Suprapubic skin (tissue), 4 donors: ENCODE data around the gene LRP2BP. TPM values are rescaled to one million over a fixed set of nuclear protein-coding genes. Genes with fewer than 3 reads are reported as not detected.

Experiments
- DNase-seq, 2 donors: peaks; one replicate each; pipeline ENCODE4 v3.0.0-alpha.2; 2019; ENCODE audit warnings: low spot score in 2 of 2
- H3K27ac ChIP-seq: fragments of 200-600 bp; sonication (generic); one replicate; pipeline ENCODE4 v1.5.1; 2019
- H3K27me3 ChIP-seq: fragments of 200-600 bp; sonication (generic); one replicate; pipeline ENCODE4 v1.5.1; 2019
- H3K36me3 ChIP-seq: fragments of 200-600 bp; sonication (generic); one replicate; pipeline ENCODE4 v1.5.1; 2019
- H3K4me1 ChIP-seq: fragments of 200-600 bp; sonication (generic); one replicate; pipeline ENCODE4 v1.5.1; 2019
- H3K4me3 ChIP-seq: fragments of 200-600 bp; sonication (generic); one replicate; pipeline ENCODE4 v1.5.1; 2019; ENCODE audit warnings: mild to moderate bottlenecking
- H3K9me3 ChIP-seq: fragments of 200-600 bp; sonication (generic); one replicate; pipeline ENCODE4 v1.5.1; 2019
- CTCF ChIP-seq, 2 donors: fragments of 200-600 bp in 1 of 2; fragments of 450-650 bp in 1 of 2; sonication (generic) in 1 of 2; IDR thresholded peaks; one replicate each; pipeline ENCODE4 v1.5.1; 2016 to 2019; ENCODE audit warnings: antibody characterized with exemption in 2 of 2, mild to moderate bottlenecking in 1 of 2, moderate library complexity in 1 of 2
- EP300 ChIP-seq: sonication (generic); formaldehyde crosslinking; IDR thresholded peaks from one replicate; pipeline ENCODE4 v1.6.1; 2017; ENCODE audit warnings: antibody characterized with exemption
- POLR2A ChIP-seq, 2 donors: fragments of 450-650 bp; IDR thresholded peaks; one replicate each; pipeline ENCODE4 v1.6.1; 2017; ENCODE audit warnings: antibody characterized with exemption in 2 of 2, mild to moderate bottlenecking in 2 of 2, moderate library complexity in 2 of 2
- POLR2AphosphoS5 ChIP-seq, 3 donors: sonication (generic); formaldehyde crosslinking; IDR thresholded peaks; one replicate each; pipeline ENCODE4 v1.6.1; 2017; ENCODE audit warnings: antibody characterized with exemption in 3 of 3
- WGBS: methylation state at CpG from one replicate; pipeline ENCODE4 v1.1.5; 2018; 5-methylcytosine and 5-hydroxymethylcytosine counted together
- total RNA-seq, 4 donors: library from RNA; depleted of rRNA; stranded (reverse); fragments of >200 nt; gene quantifications; one replicate each; pipeline ENCODE4 v1.1.0, GENCODE V29; 2016

Gene LRP2BP
- total RNA-seq, 4 donors from 2014 or later = 0.60 to 3.1 (median 1.3) TPM

GRCh38 chr4:185405296-185405999, 9.7 kb upstream of the LRP2BP start:
- H3K4me1 ChIP-seq = no peaks in the 10 kb centered on the region
- peaks cover 57% of the 10 kb centered on the region for H3K36me3 ChIP-seq
- H3K27me3 ChIP-seq = no peaks in the 10 kb centered on the region
- DNase-seq = no peak
- H3K4me3 ChIP-seq = no peak overlapping the region
- TF ChIP-seq EP300 (no peak), POLR2AphosphoS5 (IDR thresholded peaks at IDR 0.05) (no peak), POLR2A (IDR thresholded peaks at IDR 0.05) (no peak), CTCF (IDR thresholded peaks at IDR 0.05) (no peak)
- WGBS = 96% methylated on average over 6 of the region's 6 CpGs
- H3K27ac ChIP-seq = no peak overlapping the region
- no peaks in the 10 kb centered on the region for H3K9me3 ChIP-seq

- no peak for DNase-seq
- peaks cover 53% of the 10 kb centered on the region for H3K36me3 ChIP-seq
- no peaks in the 10 kb centered on the region for H3K27me3 ChIP-seq
- no peak overlapping the region for H3K27ac ChIP-seq
- no peak for TF ChIP-seq CTCF (IDR thresholded peaks at IDR 0.05)
- TF ChIP-seq EP300 = no peak
- TF ChIP-seq POLR2A (IDR thresholded peaks at IDR 0.05) = no peak
- TF ChIP-seq POLR2AphosphoS5 (IDR thresholded peaks at IDR 0.05) = no peak
- peaks cover 11% of the 10 kb centered on the region for H3K4me1 ChIP-seq
- no peaks in the 10 kb centered on the region for H3K9me3 ChIP-seq
- 98% methylated on average over 4 of the region's 4 CpGs for WGBS
- H3K4me3 ChIP-seq = no peak overlapping the region
Measured at GRCh38 chr4:185404031-185404430, 8.3 kb upstream of the LRP2BP start.

GRCh38 chr4:185399466-185399865, 3.7 kb upstream of the LRP2BP start:
- DNase-seq = no peak
- TF ChIP-seq EP300 = no peak
- TF ChIP-seq POLR2AphosphoS5 (IDR thresholded peaks at IDR 0.05) = no peak
- TF ChIP-seq POLR2A (IDR thresholded peaks at IDR 0.05) = no peak
- TF ChIP-seq CTCF (IDR thresholded peaks at IDR 0.05) = no peak
- no peaks in the 10 kb centered on the region for H3K9me3 ChIP-seq
- WGBS = 39% methylated on average over 8 of the region's 8 CpGs
- H3K4me1 ChIP-seq = peaks cover 40% of the 10 kb centered on the region
- H3K36me3 ChIP-seq = peaks cover 35% of the 10 kb centered on the region
- no peaks in the 10 kb centered on the region for H3K27me3 ChIP-seq
- H3K4me3 ChIP-seq = peak overlapping the region; percentile 9
- no peak overlapping the region for H3K27ac ChIP-seq

GRCh38 chr4:185398618-185399017, 2.9 kb upstream of the LRP2BP start:
- Histone ChIP-seq H3K27ac (no peak overlapping the region), H3K4me3 (no peak overlapping the region), H3K9me3 (no peaks in the 10 kb centered on the region), H3K4me1 (peaks cover 43% of the 10 kb centered on the region), H3K36me3 (peaks cover 33% of the 10 kb centered on the region), H3K27me3 (no peaks in the 10 kb centered on the region)
- WGBS = 13% methylated on average over 2 of the region's 2 CpGs
- no peak for DNase-seq
- TF ChIP-seq POLR2A (IDR thresholded peaks at IDR 0.05) (no peak), CTCF (IDR thresholded peaks at IDR 0.05) (no peak), POLR2AphosphoS5 (IDR thresholded peaks at IDR 0.05) (no peak), EP300 (no peak)

GRCh38 chr4:185396724-185397385, 1.1 kb upstream of the LRP2BP start, which contains the start of gene ANKRD37:
ANKRD37 (plus strand) TSS chr4:185396841; CDS start chr4:185396924, 83 bp downstream.
- H3K36me3 ChIP-seq = peaks cover 18% of the 10 kb centered on the region
- H3K27ac ChIP-seq = peak within 1 kb of the TSS; percentile 99
- no peaks in the 10 kb centered on the region for H3K27me3 ChIP-seq
- WGBS = 9% methylated on average over 4 of the region's 38 CpGs
- no peaks in the 10 kb centered on the region for H3K9me3 ChIP-seq
- H3K4me1 ChIP-seq = peaks cover 43% of the 10 kb centered on the region
- TF ChIP-seq CTCF (IDR thresholded peaks at IDR 0.05) = no peak
- TF ChIP-seq POLR2AphosphoS5 (IDR thresholded peaks at IDR 0.05) = no peak
- TF ChIP-seq POLR2A (IDR thresholded peaks at IDR 0.05) = no peak
- TF ChIP-seq EP300 = no peak
- H3K4me3 ChIP-seq = peak within 1 kb of the TSS; percentile 87
- peak in 1 of 2 donors; percentile 76 for DNase-seq
